Keratinocyte (primary cell): ENCODE data around the gene ARHGAP12. TPM values are rescaled to one million over a fixed set of nuclear protein-coding genes. Genes with fewer than 3 reads are reported as not detected.

Experiments used
- DNase-seq: peaks from one replicate; pipeline ENCODE4 v3.0.0-alpha.2; 2011; ENCODE audit warnings: low read depth, missing footprints, low spot score
- FAIRE-seq: peaks from 2 replicates; lab custom pipeline; 2011; peaks lifted over from hg19 to GRCh38; lab: Jason Lieb, UNC
- H2AFZ ChIP-seq: 2 replicates; pipeline ENCODE4 v1.6.0; 2012; ENCODE audit warnings: low read length, control low read depth, inconsistent platforms; ENCODE audit not compliant: control insufficient read depth
- H3K27ac ChIP-seq: 2 replicates; pipeline ENCODE4 v1.5.1; 2011; ENCODE audit warnings: low read length; ENCODE audit not compliant: control insufficient read depth, insufficient read depth
- H3K27me3 ChIP-seq: 3 replicates; pipeline ENCODE4 v1.6.0; 2011; ENCODE audit warnings: low read length; ENCODE audit not compliant: control insufficient read depth, insufficient read depth; ENCODE audit errors: extremely low read depth
- H3K36me3 ChIP-seq, 2 experiments: 2 replicates in 1 of 2; 3 replicates in 1 of 2; pipeline ENCODE4 v1.5.1; 2011; ENCODE audit warnings: low read length in 2 of 2, mild to moderate bottlenecking in 1 of 2; ENCODE audit not compliant: control insufficient read depth in 2 of 2, insufficient read depth in 2 of 2; ENCODE audit errors: extremely low read depth in 1 of 2
- H3K4me1 ChIP-seq: 3 replicates; pipeline ENCODE4 v1.5.1; 2011; ENCODE audit warnings: low read length; ENCODE audit not compliant: control insufficient read depth, insufficient read depth; ENCODE audit errors: extremely low read depth
- H3K4me2 ChIP-seq: 3 replicates; pipeline ENCODE4 v1.6.0; 2011; ENCODE audit warnings: low read depth, low read length; ENCODE audit not compliant: control insufficient read depth, insufficient read depth; ENCODE audit errors: extremely low read depth
- H3K4me3 ChIP-seq, 3 experiments: fragments of 200-600 bp in 1 of 3; sonication (generic) in 1 of 3; 2 replicates in 2 of 3; 3 replicates in 1 of 3; pipeline ENCODE4 v1.5.1; 2011 to 2016; ENCODE audit warnings: low read length in 3 of 3, mild to moderate bottlenecking in 3 of 3, control low read depth in 2 of 3, inconsistent platforms in 1 of 3, low read depth in 1 of 3, mixed read lengths in 1 of 3, mixed run types in 1 of 3, moderate library complexity in 1 of 3; ENCODE audit not compliant: control insufficient read depth in 2 of 3, insufficient read depth in 2 of 3; ENCODE audit errors: extremely low read depth in 1 of 3
- H3K79me2 ChIP-seq: 2 replicates; pipeline ENCODE4 v1.6.0; 2012; ENCODE audit warnings: low read length; ENCODE audit not compliant: control insufficient read depth, insufficient read depth
- H3K9ac ChIP-seq: 3 replicates; pipeline ENCODE4 v1.6.0; 2011; ENCODE audit warnings: low read length; ENCODE audit not compliant: control insufficient read depth, insufficient read depth; ENCODE audit errors: extremely low read depth
- H3K9me1 ChIP-seq: 3 replicates; pipeline ENCODE4 v1.6.0; 2011; ENCODE audit warnings: low read length; ENCODE audit not compliant: control insufficient read depth, insufficient read depth; ENCODE audit errors: extremely low read depth
- H3K9me3 ChIP-seq: 2 replicates; pipeline ENCODE4 v1.5.1; 2012; ENCODE audit warnings: low read depth, low read length; ENCODE audit not compliant: control insufficient read depth
- H4K20me1 ChIP-seq: 3 replicates; pipeline ENCODE4 v1.6.0; 2011; ENCODE audit warnings: low read length; ENCODE audit not compliant: control insufficient read depth, insufficient read depth; ENCODE audit errors: extremely low read depth
- EZH2 ChIP-seq: IDR thresholded peaks from one replicate; pipeline ENCODE4 v1.6.1; 2012; ENCODE audit warnings: inconsistent platforms, mild to moderate bottlenecking, low read length, moderate library complexity
- dilution Hi-C: fragments of 300-500 bp; cut with MboI; formaldehyde crosslinking; loops from one replicate; pipeline ENCODE4 v1.7.0; 2020; ENCODE audit warnings: low sequenced_read_pairs; ENCODE audit not compliant: extremely low pct_ligation_motif_present
- polyA plus RNA-seq, 5 experiments: library from polyadenylated mRNA; depleted of rRNA in 3 of 5; stranded (reverse) in 3 of 5; stranded (forward) in 1 of 5; unstranded in 1 of 5; fragments of >200 nt; gene quantifications; 1 replicate in 1 of 5; 2 replicates in 3 of 5; 3 replicates in 1 of 5; pipeline versions ENCODE4 v1.2.1 to v1.2.3, GENCODE V29; 2011 to 2012; ENCODE audit warnings: missing spikeins in 2 of 5, low read depth in 1 of 5, low replicate concordance in 1 of 5
- TF ChIP-seq, protein P1 (sequence below), 3 experiments: IDR thresholded peaks in 1 of 3; conservative IDR thresholded peaks in 1 of 3; optimal IDR thresholded peaks in 1 of 3; 2 replicates in 2 of 3; 3 replicates in 1 of 3; pipeline versions ENCODE3 to v1.5.1; 2011; ENCODE audit warnings: low read length in 3 of 3, mild to moderate bottlenecking in 3 of 3, moderate library complexity in 2 of 3, control low read depth in 1 of 3, inconsistent platforms in 1 of 3; ENCODE audit not compliant: insufficient read depth in 2 of 3; ENCODE audit errors: extremely low read depth in 1 of 3

ARHGAP12 gene
- polyA plus RNA-seq, 1 donor (not counting 4 experiments of a cell fraction or from before 2014, with no cell fraction given): 26.6 TPM

DNA sequence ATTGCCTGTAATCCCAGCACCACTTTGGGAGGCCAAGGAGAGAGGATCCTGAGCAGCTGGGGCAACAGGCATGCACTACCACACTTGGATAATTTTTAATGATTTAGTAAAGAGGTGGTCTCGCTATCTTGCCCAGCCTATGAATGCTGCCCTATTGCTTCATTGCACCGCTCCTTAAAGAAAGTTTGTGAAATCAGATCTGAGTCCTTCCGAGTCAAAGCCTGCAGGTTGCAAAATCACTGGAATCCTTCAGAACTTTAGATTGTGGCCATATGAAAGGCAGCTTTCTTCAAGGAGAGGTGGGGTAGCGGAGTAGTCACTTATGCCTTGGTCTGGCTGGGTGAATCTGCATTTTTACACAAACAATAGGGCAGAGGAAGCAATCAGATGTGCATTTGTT lies 166.3 kb downstream of the ARHGAP12 start:
- Histone ChIP-seq H3K9ac (no peak overlapping the region), H3K27ac (no peak overlapping the region), H2AFZ (no peak overlapping the region), H3K36me3 (no peaks in the 10 kb centered on the region), H3K4me2 (no peak overlapping the region), H3K9me3 (no peaks in the 10 kb centered on the region), H4K20me1 (no peaks in the 10 kb centered on the region), H3K4me1 (peaks cover 15% of the 10 kb centered on the region), H3K9me1 (no peaks in the 10 kb centered on the region), H3K4me3 (no peak overlapping the region), H3K79me2 (no peaks in the 10 kb centered on the region), H3K27me3 (no peaks in the 10 kb centered on the region)
- TF ChIP-seq, protein P1, sequence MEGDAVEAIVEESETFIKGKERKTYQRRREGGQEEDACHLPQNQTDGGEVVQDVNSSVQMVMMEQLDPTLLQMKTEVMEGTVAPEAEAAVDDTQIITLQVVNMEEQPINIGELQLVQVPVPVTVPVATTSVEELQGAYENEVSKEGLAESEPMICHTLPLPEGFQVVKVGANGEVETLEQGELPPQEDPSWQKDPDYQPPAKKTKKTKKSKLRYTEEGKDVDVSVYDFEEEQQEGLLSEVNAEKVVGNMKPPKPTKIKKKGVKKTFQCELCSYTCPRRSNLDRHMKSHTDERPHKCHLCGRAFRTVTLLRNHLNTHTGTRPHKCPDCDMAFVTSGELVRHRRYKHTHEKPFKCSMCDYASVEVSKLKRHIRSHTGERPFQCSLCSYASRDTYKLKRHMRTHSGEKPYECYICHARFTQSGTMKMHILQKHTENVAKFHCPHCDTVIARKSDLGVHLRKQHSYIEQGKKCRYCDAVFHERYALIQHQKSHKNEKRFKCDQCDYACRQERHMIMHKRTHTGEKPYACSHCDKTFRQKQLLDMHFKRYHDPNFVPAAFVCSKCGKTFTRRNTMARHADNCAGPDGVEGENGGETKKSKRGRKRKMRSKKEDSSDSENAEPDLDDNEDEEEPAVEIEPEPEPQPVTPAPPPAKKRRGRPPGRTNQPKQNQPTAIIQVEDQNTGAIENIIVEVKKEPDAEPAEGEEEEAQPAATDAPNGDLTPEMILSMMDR (optimal IDR thresholded peaks at IDR 0.05 in 1 of 3, IDR thresholded peaks at IDR 0.05 in 1 of 3, conservative IDR thresholded peaks at IDR 0.05 in 1 of 3; ENCODE audit: extremely low read depth in 1 of 3, insufficient read depth in 2 of 3, low read length in 3 of 3): no peak
- no peak for TF ChIP-seq EZH2
- DNase-seq (no peak), FAIRE-seq (no peak)
- dilution Hi-C loops: no loop called here

DNA sequence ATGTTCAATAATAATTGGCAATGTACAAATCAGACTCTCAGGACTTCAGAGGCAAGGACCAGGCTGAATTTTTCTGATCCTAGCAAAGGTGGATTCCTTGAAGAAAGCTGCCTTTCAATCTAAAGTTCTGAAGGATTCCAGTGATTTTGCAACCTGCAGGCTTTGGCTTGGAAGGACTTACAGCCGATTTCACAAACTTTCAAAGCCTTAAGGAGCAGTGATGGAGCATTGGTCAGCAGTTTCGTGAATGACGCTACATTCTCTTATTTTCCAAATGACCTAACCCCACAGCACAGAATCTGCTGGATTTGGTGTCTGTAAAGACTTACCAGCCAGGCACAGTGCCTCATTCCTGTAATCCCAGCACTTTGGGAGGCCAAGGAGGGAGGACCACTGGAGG lies 167.5 kb downstream of the ARHGAP12 start:
- no peaks in the 10 kb centered on the region for H4K20me1 ChIP-seq
- no peaks in the 10 kb centered on the region for H3K27me3 ChIP-seq
- no peak overlapping the region for H3K4me2 ChIP-seq
- no peaks in the 10 kb centered on the region for H3K79me2 ChIP-seq
- no peak overlapping the region for H3K9ac ChIP-seq
- TF ChIP-seq EZH2: no peak
- TF ChIP-seq, protein P1 (optimal IDR thresholded peaks at IDR 0.05 in 1 of 3, IDR thresholded peaks at IDR 0.05 in 1 of 3, conservative IDR thresholded peaks at IDR 0.05 in 1 of 3; ENCODE audit: extremely low read depth in 1 of 3, insufficient read depth in 2 of 3, low read length in 3 of 3): no peak
- H3K36me3 ChIP-seq: no peaks in the 10 kb centered on the region
- H3K9me3 ChIP-seq: no peaks in the 10 kb centered on the region
- FAIRE-seq: no peak
- DNase-seq: no peak
- H3K27ac ChIP-seq: no peak overlapping the region
- H3K4me3 ChIP-seq: no peak overlapping the region
- H3K4me1 ChIP-seq: peaks cover 15% of the 10 kb centered on the region
- dilution Hi-C loops: no loop called here
- H2AFZ ChIP-seq: no peak overlapping the region
- no peaks in the 10 kb centered on the region for H3K9me1 ChIP-seq
